ENCODE results near the gene DOK6.

The DOK6 gene

DNA sequence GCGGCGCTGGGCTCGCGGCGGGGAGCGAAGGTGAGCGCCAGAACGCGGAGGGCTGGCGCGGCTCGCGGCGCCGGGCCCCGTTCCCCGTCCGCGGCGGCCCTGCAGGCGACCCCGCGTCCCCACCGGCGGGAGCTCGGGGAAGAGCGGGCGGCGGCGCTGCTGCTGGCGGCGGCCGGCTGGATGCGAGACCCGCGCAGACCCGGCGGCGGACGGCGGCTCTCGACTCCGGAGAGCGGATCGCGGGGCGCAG is 213 bp downstream of the DOK6 start:
- no peak for DNase-seq (ENCODE audit: insufficient read length, low spot score)
- no peak for FAIRE-seq

DNA sequence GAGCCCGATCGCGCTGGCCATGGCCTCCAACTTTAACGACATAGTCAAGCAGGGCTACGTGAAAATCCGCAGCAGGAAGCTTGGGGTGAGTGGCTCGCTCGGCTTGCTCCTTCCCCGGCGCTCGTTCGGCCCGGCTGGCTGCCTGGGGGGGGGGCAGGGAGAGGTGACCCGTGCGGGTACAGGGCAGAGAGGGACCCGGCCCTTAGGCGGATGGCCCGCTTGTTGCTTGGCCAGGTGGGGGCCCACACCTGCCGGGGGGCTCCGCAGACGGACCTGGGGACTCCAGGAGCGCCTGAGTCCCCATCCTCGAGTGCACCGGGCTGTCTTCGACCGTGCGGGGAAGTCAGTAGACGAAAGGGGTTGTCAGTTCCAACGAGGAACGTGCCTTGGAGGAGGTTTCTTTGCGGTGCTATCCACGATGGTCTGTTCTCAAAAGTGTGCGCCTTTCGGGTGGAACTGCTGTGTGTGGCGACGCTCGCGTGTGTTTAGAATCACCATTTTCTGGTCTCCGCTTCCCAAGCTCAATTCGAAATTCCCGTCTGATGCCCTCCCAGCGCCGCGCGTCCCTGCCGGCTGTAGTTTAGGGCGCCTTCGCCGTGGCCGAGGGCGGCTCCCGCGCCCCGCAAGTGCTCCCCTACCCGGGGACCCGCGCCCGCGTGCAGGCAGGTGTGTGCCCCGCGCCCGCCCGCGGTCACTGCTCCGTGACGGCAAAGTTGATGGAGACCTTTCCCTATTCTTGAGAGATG is 711 bp downstream of the DOK6 start:
- TF ChIP-seq POLR2A (IDR thresholded peaks at IDR 0.05; ENCODE audit: low read depth, low read length): no peak
- FAIRE-seq: no peak
- no peak for DNase-seq (ENCODE audit: insufficient read length, low spot score)

More for the DNA sequence above, 213 bp downstream of the DOK6 start:
- no peak for TF ChIP-seq POLR2A (IDR thresholded peaks at IDR 0.05; ENCODE audit: low read depth, low read length)

- FAIRE-seq (no peak), DNase-seq (ENCODE audit: insufficient read length, low spot score) (no peak)
- no peak for TF ChIP-seq POLR2A (IDR thresholded peaks at IDR 0.05; ENCODE audit: low read depth, low read length)
Measured at GRCh38 chr18:69401972-69402532, 1.4 kb downstream of the DOK6 start.

- no peak for DNase-seq (ENCODE audit: insufficient read length, low spot score)
- TF ChIP-seq POLR2A (IDR thresholded peaks at IDR 0.05; ENCODE audit: low read depth, low read length): no peak
- no peak for FAIRE-seq
Measured at GRCh38 chr18:69402533-69402989, 1.9 kb downstream of the DOK6 start.

GRCh38 chr18:69408522-69408921 is 7.8 kb downstream of the DOK6 start:
- no peak for TF ChIP-seq POLR2A (IDR thresholded peaks at IDR 0.05; ENCODE audit: low read depth, low read length)
- no peak for FAIRE-seq
- DNase-seq (ENCODE audit: insufficient read length, low spot score): no peak

DNA sequence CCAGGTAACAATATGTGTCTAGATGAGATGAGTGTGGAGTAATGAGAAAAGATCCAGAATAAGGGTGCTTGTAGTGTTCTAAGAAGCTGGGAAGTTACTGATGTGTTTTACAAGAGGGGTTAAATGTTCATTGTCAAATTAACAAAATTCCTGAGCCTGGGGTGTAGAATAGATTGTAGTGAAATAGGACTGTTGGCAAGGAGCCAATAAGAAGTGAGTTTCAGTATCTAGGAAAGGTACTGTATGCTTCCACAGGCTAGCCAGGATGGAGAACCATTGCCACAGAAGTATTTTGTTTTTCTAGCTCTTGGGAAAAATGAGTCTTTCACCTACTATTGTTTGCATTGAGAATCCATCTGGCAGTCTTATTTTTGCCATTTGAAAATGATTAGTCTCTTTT is 10.5 kb downstream of the DOK6 start:
- FAIRE-seq: no peak
- TF ChIP-seq POLR2A (IDR thresholded peaks at IDR 0.05; ENCODE audit: low read depth, low read length): no peak
- no peak for DNase-seq (ENCODE audit: insufficient read length, low spot score)

DNA sequence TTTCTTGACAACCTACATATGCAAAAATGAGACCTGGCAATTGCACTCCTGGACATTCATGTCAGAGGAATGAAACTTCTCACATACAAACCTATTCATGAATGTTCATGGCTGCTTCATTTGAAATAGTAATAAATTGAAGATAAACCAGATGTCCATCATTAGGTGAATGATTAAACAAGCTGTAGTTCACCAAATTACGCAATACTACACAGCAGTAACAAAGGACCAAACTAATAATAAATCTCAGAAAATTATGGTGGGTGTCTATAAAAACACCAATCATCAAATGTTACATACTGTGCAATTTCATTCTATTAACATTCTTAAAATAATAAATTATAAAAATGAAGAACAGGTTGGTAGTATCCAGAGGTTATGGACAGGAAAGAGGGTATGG is 13.5 kb downstream of the DOK6 start:
- FAIRE-seq: no peak

DNA sequence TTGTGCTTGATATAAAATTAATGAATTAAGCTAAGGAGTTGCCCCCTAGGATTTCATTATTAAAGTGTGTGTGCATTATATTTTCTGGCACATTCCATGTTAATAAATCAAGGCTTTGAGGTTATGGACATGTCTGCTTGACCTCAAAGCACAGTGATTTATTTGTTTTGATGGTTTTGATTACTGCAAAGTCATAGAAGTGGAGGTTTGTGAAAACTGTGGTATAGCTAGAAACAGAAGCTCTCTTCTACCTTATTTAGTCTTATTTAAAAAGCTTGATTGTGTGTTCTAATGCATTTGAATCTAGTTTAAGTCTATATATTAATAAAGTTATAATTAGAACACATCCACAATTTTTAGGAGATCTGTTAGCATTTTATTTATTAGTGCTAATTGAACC is 32.2 kb downstream of the DOK6 start:
- no peak for TF ChIP-seq POLR2A (IDR thresholded peaks at IDR 0.05; ENCODE audit: low read depth, low read length)
- DNase-seq (ENCODE audit: insufficient read length, low spot score) (no peak), FAIRE-seq (no peak)

More for the DNA sequence above, 13.5 kb downstream of the DOK6 start:
- no peak for DNase-seq (ENCODE audit: insufficient read length, low spot score)
- TF ChIP-seq POLR2A (IDR thresholded peaks at IDR 0.05; ENCODE audit: low read depth, low read length): no peak

DNA sequence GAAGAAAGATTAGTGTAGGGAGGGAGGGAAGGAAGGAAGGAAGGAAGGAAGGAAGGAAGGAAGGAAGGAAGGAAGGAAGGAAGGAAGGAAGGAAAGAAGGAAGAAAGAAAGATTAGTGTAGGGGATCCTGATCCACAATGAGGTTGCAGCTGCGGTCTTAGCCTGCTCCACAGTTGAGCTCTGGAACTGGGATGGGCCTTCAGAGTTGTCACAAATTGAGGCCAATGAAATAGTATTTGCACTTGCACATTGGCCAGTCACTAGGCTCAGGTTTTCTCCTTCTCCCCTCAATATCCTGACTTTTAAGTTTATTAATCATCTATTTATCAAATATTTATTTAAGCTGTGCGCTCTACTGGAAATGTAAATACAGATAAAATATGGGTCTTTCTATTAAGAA is 34.3 kb downstream of the DOK6 start:
- no peak for FAIRE-seq
- DNase-seq (ENCODE audit: insufficient read length, low spot score): no peak
- TF ChIP-seq POLR2A (IDR thresholded peaks at IDR 0.05; ENCODE audit: low read depth, low read length): no peak

- no peak for DNase-seq (ENCODE audit: insufficient read length, low spot score)
Measured at GRCh38 chr18:69444221-69444620, 43.5 kb downstream of the DOK6 start.

DNA sequence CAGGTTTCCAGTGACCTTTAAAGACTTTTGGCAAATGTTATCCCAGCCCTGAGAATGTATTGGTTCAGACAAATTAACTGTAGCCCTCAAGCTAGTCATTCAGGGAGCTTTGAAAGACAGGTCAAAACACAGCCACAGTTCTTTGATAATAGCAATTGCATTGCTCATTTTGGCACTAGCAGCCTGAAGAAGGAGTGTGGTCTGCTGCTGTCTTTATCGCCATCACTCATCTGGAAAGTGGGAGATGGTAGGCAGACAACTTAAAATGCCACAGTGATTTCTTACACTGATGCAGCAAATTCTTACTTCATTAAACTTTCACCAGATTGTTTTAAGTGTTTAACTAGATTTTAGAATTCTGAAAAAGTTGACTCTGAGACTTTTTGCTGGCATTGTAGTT is 47.2 kb downstream of the DOK6 start:
- no peak for FAIRE-seq
- no peak for DNase-seq (ENCODE audit: insufficient read length, low spot score)
- no peak for TF ChIP-seq POLR2A (IDR thresholded peaks at IDR 0.05; ENCODE audit: low read depth, low read length)

More at GRCh38 chr18:69444221-69444620, 43.5 kb downstream of the DOK6 start:
- no peak for TF ChIP-seq POLR2A (IDR thresholded peaks at IDR 0.05; ENCODE audit: low read depth, low read length)
- FAIRE-seq: no peak

DNA sequence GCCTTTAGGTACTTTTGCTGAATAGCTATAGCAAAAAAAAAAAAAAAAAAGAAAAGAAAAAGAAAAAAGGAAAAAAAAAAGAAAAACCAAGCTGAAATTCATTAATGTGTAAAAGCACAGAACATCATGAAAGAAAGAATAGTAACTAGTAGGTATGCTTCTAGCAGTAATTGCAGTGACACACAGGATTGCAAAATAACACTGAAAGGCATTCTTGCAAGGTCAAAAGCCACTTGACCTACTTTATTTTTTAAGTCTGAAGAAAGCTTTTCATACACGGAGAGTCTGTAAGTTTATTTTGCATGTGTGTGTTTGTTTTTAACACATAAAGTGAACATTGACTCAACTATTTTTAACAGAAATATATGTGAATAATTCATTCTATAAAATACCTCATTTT is 54.4 kb downstream of the DOK6 start:
- TF ChIP-seq POLR2A (IDR thresholded peaks at IDR 0.05; ENCODE audit: low read depth, low read length): no peak
- FAIRE-seq (no peak), DNase-seq (ENCODE audit: insufficient read length, low spot score) (no peak)

DNA sequence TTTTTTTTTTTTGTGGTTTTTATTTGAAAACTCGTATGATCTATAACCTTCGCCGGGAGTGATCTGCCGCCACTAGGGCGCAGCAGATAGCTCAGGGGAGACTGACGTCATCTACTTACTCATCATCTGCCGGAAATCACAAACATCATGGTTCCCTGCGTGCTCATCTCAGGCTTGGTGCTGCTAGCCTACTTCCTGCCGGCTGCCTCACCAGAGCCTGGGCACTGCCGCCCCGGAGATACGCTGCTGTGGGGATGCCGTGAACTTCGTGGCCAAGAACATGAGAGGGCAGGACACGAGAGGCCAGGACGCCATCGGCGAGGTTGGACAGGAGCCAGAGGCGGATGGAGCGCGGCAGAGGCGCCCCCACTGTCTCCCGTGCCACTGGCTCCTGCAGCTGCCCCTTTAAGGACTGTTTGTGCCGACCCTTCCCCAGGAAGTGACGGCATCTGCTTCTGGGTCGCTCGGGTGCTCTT is 68.8 kb downstream of the DOK6 start:
- no peak for DNase-seq (ENCODE audit: insufficient read length, low spot score)
- no peak for TF ChIP-seq POLR2A (IDR thresholded peaks at IDR 0.05; ENCODE audit: low read depth, low read length)
- FAIRE-seq: no peak

- no peak for FAIRE-seq
- DNase-seq (ENCODE audit: insufficient read length, low spot score): no peak
- TF ChIP-seq POLR2A (IDR thresholded peaks at IDR 0.05; ENCODE audit: low read depth, low read length): no peak
Measured at GRCh38 chr18:69480460-69480859, 79.8 kb downstream of the DOK6 start.

- no peak for TF ChIP-seq POLR2A (IDR thresholded peaks at IDR 0.05; ENCODE audit: low read depth, low read length)
- DNase-seq (ENCODE audit: insufficient read length, low spot score): no peak
- no peak for FAIRE-seq
Measured at GRCh38 chr18:69483574-69483973, 82.9 kb downstream of the DOK6 start.
